ENCODE results near the gene EYS.

DNA sequence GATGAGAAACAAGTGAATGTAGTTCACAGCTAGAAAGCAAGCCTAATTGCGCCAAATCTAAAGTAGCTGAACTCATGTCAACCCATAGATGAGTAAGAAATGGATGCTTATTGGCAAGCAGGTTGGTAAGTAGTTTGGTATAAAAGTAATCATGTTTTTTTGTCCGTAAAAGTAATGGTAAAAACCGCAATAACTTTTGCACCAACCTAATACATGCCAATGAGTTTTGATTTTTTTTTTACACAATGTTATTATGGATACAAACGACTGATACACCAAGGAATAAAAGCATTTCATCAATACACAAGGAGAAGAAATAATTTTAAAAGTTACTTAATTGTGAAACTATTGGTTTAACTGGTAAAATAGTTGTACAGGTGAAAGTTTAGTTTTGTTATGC lies 977.5 kb downstream of the EYS start:
- TF ChIP-seq POLR2AphosphoS5 (IDR thresholded peaks at IDR 0.05; ENCODE audit: low read depth, low read length): no peak
- no peak for TF ChIP-seq SIN3A (IDR thresholded peaks at IDR 0.05; ENCODE audit: borderline replicate concordance, insufficient read depth, low read length)
- TF ChIP-seq, protein P1, sequence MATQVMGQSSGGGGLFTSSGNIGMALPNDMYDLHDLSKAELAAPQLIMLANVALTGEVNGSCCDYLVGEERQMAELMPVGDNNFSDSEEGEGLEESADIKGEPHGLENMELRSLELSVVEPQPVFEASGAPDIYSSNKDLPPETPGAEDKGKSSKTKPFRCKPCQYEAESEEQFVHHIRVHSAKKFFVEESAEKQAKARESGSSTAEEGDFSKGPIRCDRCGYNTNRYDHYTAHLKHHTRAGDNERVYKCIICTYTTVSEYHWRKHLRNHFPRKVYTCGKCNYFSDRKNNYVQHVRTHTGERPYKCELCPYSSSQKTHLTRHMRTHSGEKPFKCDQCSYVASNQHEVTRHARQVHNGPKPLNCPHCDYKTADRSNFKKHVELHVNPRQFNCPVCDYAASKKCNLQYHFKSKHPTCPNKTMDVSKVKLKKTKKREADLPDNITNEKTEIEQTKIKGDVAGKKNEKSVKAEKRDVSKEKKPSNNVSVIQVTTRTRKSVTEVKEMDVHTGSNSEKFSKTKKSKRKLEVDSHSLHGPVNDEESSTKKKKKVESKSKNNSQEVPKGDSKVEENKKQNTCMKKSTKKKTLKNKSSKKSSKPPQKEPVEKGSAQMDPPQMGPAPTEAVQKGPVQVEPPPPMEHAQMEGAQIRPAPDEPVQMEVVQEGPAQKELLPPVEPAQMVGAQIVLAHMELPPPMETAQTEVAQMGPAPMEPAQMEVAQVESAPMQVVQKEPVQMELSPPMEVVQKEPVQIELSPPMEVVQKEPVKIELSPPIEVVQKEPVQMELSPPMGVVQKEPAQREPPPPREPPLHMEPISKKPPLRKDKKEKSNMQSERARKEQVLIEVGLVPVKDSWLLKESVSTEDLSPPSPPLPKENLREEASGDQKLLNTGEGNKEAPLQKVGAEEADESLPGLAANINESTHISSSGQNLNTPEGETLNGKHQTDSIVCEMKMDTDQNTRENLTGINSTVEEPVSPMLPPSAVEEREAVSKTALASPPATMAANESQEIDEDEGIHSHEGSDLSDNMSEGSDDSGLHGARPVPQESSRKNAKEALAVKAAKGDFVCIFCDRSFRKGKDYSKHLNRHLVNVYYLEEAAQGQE (IDR thresholded peaks at IDR 0.05; ENCODE audit: insufficient read depth in 1 of 2, low read depth in 2 of 2, low read length in 2 of 2): no peak
